ENCODE results near the gene LRIG1.

Gene LRIG1

GRCh38 chr3:66342717-66343356 is 158.0 kb downstream of the LRIG1 start:
- peaks cover 3% of the 10 kb centered on the region for H3K4me1 ChIP-seq (ENCODE audit: control insufficient read depth, insufficient read depth, low read length)
- no peaks in the 10 kb centered on the region for H3K27me3 ChIP-seq (ENCODE audit: control insufficient read depth, insufficient read depth, low read length)
- H3K9ac ChIP-seq (ENCODE audit: low read depth, low read length), result no peak overlapping the region
- no peaks in the 10 kb centered on the region for H3K36me3 ChIP-seq (ENCODE audit: control insufficient read depth, insufficient read depth, low read length)
- H3K9me3 ChIP-seq (ENCODE audit: control insufficient read depth, insufficient read depth, low read length), result no peaks in the 10 kb centered on the region
- H3K4me3 ChIP-seq (ENCODE audit: low read depth, low read length), result no peak overlapping the region

DNA sequence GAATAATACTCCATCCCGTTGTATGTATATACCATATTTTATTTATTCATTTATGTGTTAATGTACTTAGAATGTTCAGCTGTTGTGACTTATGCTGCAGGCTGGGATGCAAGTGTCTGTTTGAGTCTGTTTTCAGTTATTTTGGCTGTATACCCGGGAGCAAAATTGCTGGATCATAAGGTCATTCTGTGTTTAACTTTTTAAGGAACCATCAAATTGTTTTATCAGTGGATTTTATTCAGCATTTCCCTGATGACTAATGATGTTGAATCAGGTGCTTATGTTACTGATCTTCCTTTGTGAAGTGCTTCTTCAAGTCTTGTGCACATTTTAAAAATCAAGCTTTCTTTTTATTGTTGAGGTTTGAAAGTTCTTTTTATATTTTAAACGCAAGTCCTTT is 161.9 kb downstream of the LRIG1 start:
- Histone ChIP-seq H3K4me1 (ENCODE audit: control insufficient read depth, insufficient read depth, low read length) (peaks cover 20% of the 10 kb centered on the region), H3K4me3 (ENCODE audit: low read depth, low read length) (no peak overlapping the region), H3K27me3 (ENCODE audit: control insufficient read depth, insufficient read depth, low read length) (no peaks in the 10 kb centered on the region), H3K36me3 (ENCODE audit: control insufficient read depth, insufficient read depth, low read length) (no peaks in the 10 kb centered on the region), H3K9ac (ENCODE audit: low read depth, low read length) (no peak overlapping the region), H3K9me3 (ENCODE audit: control insufficient read depth, insufficient read depth, low read length) (no peaks in the 10 kb centered on the region)

DNA sequence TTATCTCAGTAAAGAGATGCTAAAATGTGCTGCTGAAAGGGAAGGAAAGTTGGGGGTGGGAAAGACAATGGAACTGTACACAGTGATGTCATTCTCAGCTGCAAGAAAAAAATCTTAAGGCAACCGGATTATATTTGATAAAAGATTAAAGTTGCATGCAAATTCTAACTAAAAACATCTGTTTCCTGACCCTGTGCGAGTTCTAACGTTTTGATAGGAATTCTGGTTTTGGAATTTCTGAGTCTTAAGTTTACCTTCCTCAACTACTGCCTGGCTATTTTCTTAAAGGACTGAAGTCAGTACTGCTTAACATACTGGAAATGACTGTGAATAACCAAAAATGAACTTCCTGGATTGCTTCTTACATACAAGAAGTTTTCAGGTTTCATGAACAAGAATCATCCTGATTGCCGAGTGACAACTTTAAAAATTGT is 164.5 kb downstream of the LRIG1 start:
- H3K27me3 ChIP-seq (ENCODE audit: control insufficient read depth, insufficient read depth, low read length), result no peaks in the 10 kb centered on the region
- no peak overlapping the region for H3K4me3 ChIP-seq (ENCODE audit: low read depth, low read length)
- H3K9ac ChIP-seq (ENCODE audit: low read depth, low read length), result no peak overlapping the region
- H3K4me1 ChIP-seq (ENCODE audit: control insufficient read depth, insufficient read depth, low read length), result peaks cover 20% of the 10 kb centered on the region
- H3K9me3 ChIP-seq (ENCODE audit: control insufficient read depth, insufficient read depth, low read length), result no peaks in the 10 kb centered on the region
- H3K36me3 ChIP-seq (ENCODE audit: control insufficient read depth, insufficient read depth, low read length), result no peaks in the 10 kb centered on the region

GRCh38 chr3:66335671-66336070 is 165.2 kb downstream of the LRIG1 start:
- H3K36me3 ChIP-seq (ENCODE audit: control insufficient read depth, insufficient read depth, low read length), result no peaks in the 10 kb centered on the region
- H3K9ac ChIP-seq (ENCODE audit: low read depth, low read length), result no peak overlapping the region
- no peaks in the 10 kb centered on the region for H3K27me3 ChIP-seq (ENCODE audit: control insufficient read depth, insufficient read depth, low read length)
- H3K9me3 ChIP-seq (ENCODE audit: control insufficient read depth, insufficient read depth, low read length), result no peaks in the 10 kb centered on the region
- H3K4me1 ChIP-seq (ENCODE audit: control insufficient read depth, insufficient read depth, low read length), result peaks cover 20% of the 10 kb centered on the region
- H3K4me3 ChIP-seq (ENCODE audit: low read depth, low read length), result no peak overlapping the region

Data from iPS-15b (cell line).